Calu3 (cell line): ENCODE measurements around the gene AGO1. TPM values are rescaled to one million over a fixed set of nuclear protein-coding genes. Genes with fewer than 3 reads are reported as not detected.

Source experiments
- BruUV-seq: library from RNA; stranded (reverse); fragments of 400-500 nt; replicated peaks from 2 replicates; lab custom pipeline; 2021; lab: Mats Ljungman, UMichigan
- CTCF ChIA-PET: fragments of 300-600 bp; sonication (Branson Sonifier 250); formaldehyde crosslinking; loops from one replicate; lab custom pipeline; 2022; ENCODE audit warnings: antibody characterized with exemption; lab: Charles Lee
- DNase-seq: peaks from one replicate; pipeline ENCODE4 v3.0.0; 2022
- H3K27ac Mint-ChIP-seq: one replicate; pipeline ENCODE4 v1.8.0; 2022; ENCODE audit warnings: mixed read lengths; ENCODE audit not compliant: unreplicated experiment
- H3K27me3 Mint-ChIP-seq: one replicate; pipeline ENCODE4 v1.8.0; 2022; ENCODE audit warnings: mixed read lengths; ENCODE audit not compliant: unreplicated experiment
- H3K36me3 Mint-ChIP-seq: one replicate; pipeline ENCODE4 v1.8.0; 2022; ENCODE audit warnings: mild to moderate bottlenecking, moderate library complexity, mixed read lengths; ENCODE audit not compliant: insufficient read depth, unreplicated experiment
- H3K4me1 Mint-ChIP-seq: one replicate; pipeline ENCODE4 v1.8.0; 2022; ENCODE audit warnings: mild to moderate bottlenecking, low read depth, mixed read lengths; ENCODE audit not compliant: unreplicated experiment
- H3K4me3 Mint-ChIP-seq: one replicate; pipeline ENCODE4 v1.8.0; 2022; ENCODE audit warnings: mild to moderate bottlenecking, low read depth, moderate library complexity, mixed read lengths; ENCODE audit not compliant: unreplicated experiment
- H3K9me3 Mint-ChIP-seq: one replicate; pipeline ENCODE4 v1.8.0; 2022; ENCODE audit warnings: low read depth, mixed read lengths; ENCODE audit not compliant: unreplicated experiment
- CTCF ChIP-seq: fragments of 200-600 bp; IDR thresholded peaks from one replicate; pipeline ENCODE4 v1.8.0; 2022; ENCODE audit warnings: antibody characterized with exemption; ENCODE audit not compliant: unreplicated experiment
- intact Hi-C: fragments of 100-400 bp; cut with micrococcal nuclease; formaldehyde crosslinking; loops from one replicate; pipeline ENCODE4 v1.10.0; 2022; ENCODE audit not compliant: unreplicated experiment
- total RNA-seq: library from RNA; stranded (reverse); gene quantifications from 2 replicates; pipeline ENCODE4 v1.2.3, GENCODE V29; 2022

Gene AGO1
- total RNA-seq, 1 experiment from 2014 or later = 34.4 TPM

GRCh38 chr1:35847935-35848565 is 35.0 kb upstream of the AGO1 start:
- no peak overlapping the region for H3K4me3 Mint-ChIP-seq

GRCh38 chr1:35850051-35850450 is 33.0 kb upstream of the AGO1 start:
- BruUV-seq = no TSS peak
- H3K9me3 Mint-ChIP-seq = no peaks in the 10 kb centered on the region
- H3K27ac Mint-ChIP-seq = no peak overlapping the region
- intact Hi-C loops = no loop called here
- no peaks in the 10 kb centered on the region for H3K27me3 Mint-ChIP-seq
- no peaks in the 10 kb centered on the region for H3K36me3 Mint-ChIP-seq
- no peak overlapping the region for H3K4me3 Mint-ChIP-seq
- CTCF ChIA-PET = no interaction called here
- H3K4me1 Mint-ChIP-seq = no peaks in the 10 kb centered on the region
- TF ChIP-seq CTCF = no peak
- DNase-seq = no peak

More at GRCh38 chr1:35847935-35848565, 35.0 kb upstream of the AGO1 start:
- DNase-seq = no peak
- Mint-ChIP-seq H3K27me3 (no peaks in the 10 kb centered on the region), H3K4me1 (no peaks in the 10 kb centered on the region), H3K9me3 (no peaks in the 10 kb centered on the region), H3K27ac (no peak overlapping the region), H3K36me3 (no peaks in the 10 kb centered on the region)
- no TSS peak for BruUV-seq
- intact Hi-C loops = no loop called here
- CTCF ChIA-PET = no interaction called here
- no peak for TF ChIP-seq CTCF

- no peak overlapping the region for H3K27ac Mint-ChIP-seq
- H3K4me3 Mint-ChIP-seq = no peak overlapping the region
- no peak for TF ChIP-seq CTCF
- CTCF ChIA-PET = no interaction called here
- DNase-seq = no peak
- intact Hi-C loops = no loop called here
- H3K27me3 Mint-ChIP-seq = no peaks in the 10 kb centered on the region
- no peaks in the 10 kb centered on the region for H3K36me3 Mint-ChIP-seq
- H3K4me1 Mint-ChIP-seq = no peaks in the 10 kb centered on the region
- no peaks in the 10 kb centered on the region for H3K9me3 Mint-ChIP-seq
- no TSS peak for BruUV-seq
Observed at GRCh38 chr1:35850716-35851115, 32.3 kb upstream of the AGO1 start.

- H3K36me3 Mint-ChIP-seq = no peaks in the 10 kb centered on the region
- H3K9me3 Mint-ChIP-seq = no peaks in the 10 kb centered on the region
- H3K27me3 Mint-ChIP-seq = no peaks in the 10 kb centered on the region
- H3K4me3 Mint-ChIP-seq = no peak overlapping the region
- CTCF ChIA-PET = no interaction called here
- no TSS peak for BruUV-seq
- no peak for DNase-seq
- no peak overlapping the region for H3K27ac Mint-ChIP-seq
- no peak for TF ChIP-seq CTCF
- H3K4me1 Mint-ChIP-seq = no peaks in the 10 kb centered on the region
- intact Hi-C loops = no loop called here
Observed at GRCh38 chr1:35851132-35851869, 31.7 kb upstream of the AGO1 start.
